Measurements from ENCODE around the gene CCDC191.

GRCh38 chr3:114103181-114103580, 46.9 kb upstream of the CCDC191 start:
- TF ChIP-seq CTCF (IDR thresholded peaks at IDR 0.05) (no peak), ZFX (IDR thresholded peaks at IDR 0.05; ENCODE audit: borderline replicate concordance) (no peak)

Measured in 22Rv1 (cell line).